OCI-LY1 (cell line): ENCODE data around the gene PAEP.

Source experiments
- H2AFZ ChIP-seq: fragments of 200-600 bp; sonication (generic), shearing (Covaris generic); 2 replicates; pipeline ENCODE4 v1.6.0; 2014; ENCODE audit warnings: antibody characterized with exemption, mild to moderate bottlenecking, low read length
- H3F3A ChIP-seq: fragments of 200-600 bp; sonication (generic), shearing (Covaris generic); 2 replicates; pipeline ENCODE4 v1.6.0; 2014; ENCODE audit warnings: mild to moderate bottlenecking, antibody characterized with exemption, low read length, moderate library complexity; ENCODE audit not compliant: insufficient read depth
- H3K27ac ChIP-seq: fragments of 200-600 bp; sonication (generic); 2 replicates; pipeline ENCODE4 v1.5.1; 2014; ENCODE audit warnings: low read length, mixed run types, mild to moderate bottlenecking, low read depth; ENCODE audit not compliant: poor library complexity, severe bottlenecking
- H3K27me3 ChIP-seq: fragments of 200-600 bp; sonication (generic); 2 replicates; pipeline ENCODE4 v1.6.0; 2014; ENCODE audit warnings: antibody characterized with exemption, mild to moderate bottlenecking, low read length, moderate library complexity; ENCODE audit not compliant: insufficient read depth
- H3K36me3 ChIP-seq: fragments of 200-600 bp; sonication (generic); 2 replicates; pipeline ENCODE4 v1.6.1; 2014; ENCODE audit warnings: mild to moderate bottlenecking, antibody characterized with exemption, low read length, moderate library complexity, mixed read lengths; ENCODE audit not compliant: insufficient read depth
- H3K4me1 ChIP-seq: fragments of 200-600 bp; sonication (generic); 2 replicates; pipeline ENCODE4 v1.5.1; 2014; ENCODE audit warnings: mild to moderate bottlenecking, low read length, moderate library complexity; ENCODE audit not compliant: insufficient read depth, severe bottlenecking
- H3K4me2 ChIP-seq: fragments of 200-600 bp; sonication (generic), shearing (Covaris generic); 2 replicates; pipeline ENCODE4 v1.6.1; 2014; ENCODE audit warnings: low read length
- H3K4me3 ChIP-seq: fragments of 200-600 bp; sonication (generic); 2 replicates; pipeline ENCODE4 v1.5.1; 2014; ENCODE audit warnings: low read length, low read depth, mild to moderate bottlenecking, mixed read lengths; ENCODE audit not compliant: poor library complexity, severe bottlenecking
- H3K79me2 ChIP-seq: fragments of 200-600 bp; shearing (Covaris generic); 2 replicates; pipeline ENCODE4 v1.6.1; 2016; ENCODE audit warnings: mixed run types, low read length, mixed read lengths; ENCODE audit not compliant: insufficient read depth
- H3K9ac ChIP-seq: fragments of 200-600 bp; sonication (generic), shearing (Covaris generic); 2 replicates; pipeline ENCODE4 v1.6.1; 2014; ENCODE audit warnings: mild to moderate bottlenecking, low read length, mixed read lengths
- H3K9me2 ChIP-seq: fragments of 200-600 bp; sonication (generic), shearing (Covaris generic); 2 replicates; pipeline ENCODE4 v1.6.1; 2014; ENCODE audit warnings: low read depth, mild to moderate bottlenecking, low read length, mixed read lengths
- H3K9me3 ChIP-seq: fragments of 200-600 bp; shearing (Covaris generic); 2 replicates; pipeline ENCODE4 v1.6.1; 2014; ENCODE audit warnings: low read length, mixed read lengths
- H4K20me1 ChIP-seq: fragments of 200-600 bp; sonication (generic), shearing (Covaris generic); 2 replicates; pipeline ENCODE4 v1.6.0; 2016; ENCODE audit warnings: mild to moderate bottlenecking, low read length; ENCODE audit not compliant: insufficient read depth
- EZH2 ChIP-seq: fragments of 200-600 bp; sonication (generic), shearing (Covaris generic); IDR thresholded peaks from 2 replicates; pipeline ENCODE4 v1.8.0; 2017; ENCODE audit warnings: borderline replicate concordance, mixed run types, mild to moderate bottlenecking, antibody characterized with exemption, low read length, moderate library complexity, mixed read lengths
- TF ChIP-seq, protein P1 (sequence below): fragments of 200-600 bp; sonication (generic), shearing (Covaris generic); IDR thresholded peaks from 2 replicates; pipeline ENCODE4 v1.5.1; 2017; ENCODE audit warnings: mild to moderate bottlenecking, antibody characterized with exemption, low read length, moderate library complexity, mixed read lengths

PAEP gene

GRCh38 chr9:135584934-135585333 is 23.4 kb downstream of the PAEP start:
- Histone ChIP-seq H2AFZ (no peak overlapping the region), H4K20me1 (no peaks in the 10 kb centered on the region), H3K36me3 (no peaks in the 10 kb centered on the region), H3K9ac (no peak overlapping the region), H3K9me3 (no peaks in the 10 kb centered on the region), H3K4me3 (no peak overlapping the region), H3K27me3 (no peaks in the 10 kb centered on the region), H3K4me2 (no peak overlapping the region), H3K27ac (no peak overlapping the region), H3K9me2 (no peaks in the 10 kb centered on the region), H3K79me2 (no peaks in the 10 kb centered on the region), H3K4me1 (no peaks in the 10 kb centered on the region), H3F3A (no peaks in the 10 kb centered on the region)
- TF ChIP-seq, protein P1, sequence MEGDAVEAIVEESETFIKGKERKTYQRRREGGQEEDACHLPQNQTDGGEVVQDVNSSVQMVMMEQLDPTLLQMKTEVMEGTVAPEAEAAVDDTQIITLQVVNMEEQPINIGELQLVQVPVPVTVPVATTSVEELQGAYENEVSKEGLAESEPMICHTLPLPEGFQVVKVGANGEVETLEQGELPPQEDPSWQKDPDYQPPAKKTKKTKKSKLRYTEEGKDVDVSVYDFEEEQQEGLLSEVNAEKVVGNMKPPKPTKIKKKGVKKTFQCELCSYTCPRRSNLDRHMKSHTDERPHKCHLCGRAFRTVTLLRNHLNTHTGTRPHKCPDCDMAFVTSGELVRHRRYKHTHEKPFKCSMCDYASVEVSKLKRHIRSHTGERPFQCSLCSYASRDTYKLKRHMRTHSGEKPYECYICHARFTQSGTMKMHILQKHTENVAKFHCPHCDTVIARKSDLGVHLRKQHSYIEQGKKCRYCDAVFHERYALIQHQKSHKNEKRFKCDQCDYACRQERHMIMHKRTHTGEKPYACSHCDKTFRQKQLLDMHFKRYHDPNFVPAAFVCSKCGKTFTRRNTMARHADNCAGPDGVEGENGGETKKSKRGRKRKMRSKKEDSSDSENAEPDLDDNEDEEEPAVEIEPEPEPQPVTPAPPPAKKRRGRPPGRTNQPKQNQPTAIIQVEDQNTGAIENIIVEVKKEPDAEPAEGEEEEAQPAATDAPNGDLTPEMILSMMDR: no peak

GRCh38 chr9:135586601-135587109 is 25.1 kb downstream of the PAEP start:
- no peaks in the 10 kb centered on the region for H3K79me2 ChIP-seq
- no peak overlapping the region for H3K4me2 ChIP-seq
- H4K20me1 ChIP-seq: no peaks in the 10 kb centered on the region
- H3F3A ChIP-seq: no peaks in the 10 kb centered on the region
- no peaks in the 10 kb centered on the region for H3K9me2 ChIP-seq
- no peaks in the 10 kb centered on the region for H3K27me3 ChIP-seq
- H2AFZ ChIP-seq: no peak overlapping the region
- H3K9me3 ChIP-seq: no peaks in the 10 kb centered on the region
- H3K27ac ChIP-seq: no peak overlapping the region
- no peak for TF ChIP-seq EZH2
- TF ChIP-seq, protein P1: no peak
- no peak overlapping the region for H3K4me3 ChIP-seq
- H3K9ac ChIP-seq: no peak overlapping the region
- H3K4me1 ChIP-seq: no peaks in the 10 kb centered on the region
- H3K36me3 ChIP-seq: no peaks in the 10 kb centered on the region

GRCh38 chr9:135587658-135588057 is 26.1 kb downstream of the PAEP start:
- no peak overlapping the region for H3K4me3 ChIP-seq
- H3K4me2 ChIP-seq: no peak overlapping the region
- H3K27me3 ChIP-seq: no peaks in the 10 kb centered on the region

More at GRCh38 chr9:135587658-135588057, 26.1 kb downstream of the PAEP start:
- TF ChIP-seq, protein P1: no peak
- no peak for TF ChIP-seq EZH2
- no peak overlapping the region for H3K9ac ChIP-seq
- H3K4me1 ChIP-seq: no peaks in the 10 kb centered on the region
- H3K36me3 ChIP-seq: no peaks in the 10 kb centered on the region
- H3K9me3 ChIP-seq: no peaks in the 10 kb centered on the region
- H2AFZ ChIP-seq: no peak overlapping the region
- no peaks in the 10 kb centered on the region for H4K20me1 ChIP-seq
- H3F3A ChIP-seq: no peaks in the 10 kb centered on the region
- H3K27ac ChIP-seq: no peak overlapping the region
- no peaks in the 10 kb centered on the region for H3K9me2 ChIP-seq
- no peaks in the 10 kb centered on the region for H3K79me2 ChIP-seq
